H7 (cell line): ENCODE data around the gene HOXB8. TPM values are rescaled to one million over a fixed set of nuclear protein-coding genes. Genes with fewer than 3 reads are reported as not detected.
A peak's percentile ranks its signal among the peaks of the same experiment; 100 is the strongest.

Source experiments
- DNase-seq: peaks from one replicate; pipeline ENCODE4 v3.0.0; 2012
- H3K27me3 ChIP-seq: 2 replicates; pipeline ENCODE4 v1.6.0; 2011; ENCODE audit warnings: mild to moderate bottlenecking, low read length; ENCODE audit not compliant: control insufficient read depth, insufficient read depth
- H3K36me3 ChIP-seq: replicated peaks from 2 replicates; pipeline ENCODE4 v1.5.1; 2011; ENCODE audit warnings: low read length; ENCODE audit not compliant: control insufficient read depth, insufficient read depth
- H3K4me3 ChIP-seq: 2 replicates; pipeline ENCODE4 v1.5.1; 2011; ENCODE audit warnings: low read depth, mild to moderate bottlenecking, control low read depth, low read length, moderate library complexity; ENCODE audit not compliant: insufficient read depth
- total RNA-seq: library from RNA; depleted of rRNA; stranded (reverse); fragments of >200 nt; shearing (Covaris generic); gene quantifications from 2 replicates; pipeline ENCODE4 v1.2.3, GENCODE V29; 2014

HOXB8 gene
- total RNA-seq, 1 experiment from 2014 or later = not detected

DNA sequence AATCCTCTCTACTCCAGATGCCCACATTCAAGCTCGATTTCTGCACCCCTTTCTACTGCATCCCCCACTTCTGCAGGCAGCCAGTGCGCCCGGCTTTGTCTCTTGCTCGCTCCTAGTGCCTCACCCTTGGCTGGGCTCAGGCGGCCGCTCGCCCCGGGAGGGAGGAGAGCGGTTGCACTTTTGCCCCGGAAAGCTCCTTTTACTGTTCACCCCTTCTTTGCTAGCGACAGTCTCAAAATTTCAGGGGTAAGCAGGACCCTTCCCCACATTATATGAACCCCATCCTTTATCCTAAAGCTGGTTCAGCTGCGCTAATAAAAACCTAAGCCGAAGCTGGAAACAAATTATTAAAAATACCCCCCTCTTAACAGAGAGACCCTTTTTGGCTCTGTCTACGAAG is 22.5 kb downstream of the HOXB8 start:
- Histone ChIP-seq H3K27me3 (peaks cover 99% of the 10 kb centered on the region), H3K4me3 (no peak overlapping the region), H3K36me3 (no peaks in the 10 kb centered on the region)
- DNase-seq = peak; percentile 70

DNA sequence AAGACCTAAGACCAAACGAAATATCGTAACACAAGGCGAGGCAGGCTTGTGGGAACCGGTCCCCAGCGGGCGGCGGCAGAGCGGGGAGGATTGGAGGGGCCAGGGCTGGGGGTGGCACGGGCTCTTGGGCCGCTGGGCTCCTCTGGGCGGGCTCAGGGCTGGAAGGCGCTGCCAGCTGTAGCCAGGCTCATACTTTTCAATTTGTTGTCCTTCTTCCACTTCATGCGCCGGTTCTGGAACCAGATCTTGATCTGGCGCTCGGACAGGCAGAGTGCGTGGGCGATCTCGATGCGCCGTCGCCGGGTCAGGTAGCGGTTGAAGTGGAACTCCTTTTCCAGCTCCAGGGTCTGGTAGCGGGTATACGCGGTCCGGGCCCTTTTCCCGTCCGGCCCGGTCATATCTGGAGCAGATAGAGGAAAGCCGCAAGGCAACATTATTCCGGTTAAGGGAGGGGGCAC is 23.0 kb downstream of the HOXB8 start:
- H3K4me3 ChIP-seq = no peak overlapping the region
- no peaks in the 10 kb centered on the region for H3K36me3 ChIP-seq
- DNase-seq = peak; percentile 66
- H3K27me3 ChIP-seq = peaks cover 99% of the 10 kb centered on the region

- Histone ChIP-seq H3K36me3 (no peaks in the 10 kb centered on the region), H3K4me3 (no peak overlapping the region), H3K27me3 (peaks cover 99% of the 10 kb centered on the region)
- no peak for DNase-seq
Measured at GRCh38 chr17:48591255-48592056, 23.6 kb downstream of the HOXB8 start.

DNA sequence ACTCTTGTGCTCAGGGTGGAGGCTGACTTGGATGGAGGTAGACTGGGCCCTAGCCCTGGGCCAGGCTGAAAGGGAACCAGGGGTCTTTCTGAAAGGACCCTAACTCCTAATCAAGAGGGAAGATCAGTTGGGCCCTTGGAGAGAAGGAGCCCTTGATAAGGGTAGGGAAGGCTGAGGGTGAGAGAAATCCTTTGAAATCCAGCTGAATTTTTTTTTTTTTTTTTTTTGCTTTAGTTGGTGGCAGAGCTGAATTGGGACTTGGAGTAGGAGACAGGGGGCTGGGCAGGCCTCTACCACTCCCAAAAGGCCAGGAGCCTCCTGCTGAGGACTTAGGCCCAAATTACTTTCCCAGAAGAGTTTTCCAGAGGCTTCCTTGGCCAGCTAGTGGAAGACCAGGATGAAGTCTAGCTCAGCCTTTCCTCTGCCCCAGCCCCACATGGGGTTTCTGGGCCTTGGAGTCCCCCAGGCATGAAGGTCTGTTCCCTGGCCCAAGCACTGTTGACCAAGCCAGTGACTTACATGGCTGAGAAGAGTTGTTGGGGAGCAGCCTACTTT is 24.4 kb downstream of the HOXB8 start:
- DNase-seq = no peak
- H3K27me3 ChIP-seq = peaks cover 99% of the 10 kb centered on the region
- H3K36me3 ChIP-seq = no peaks in the 10 kb centered on the region
- H3K4me3 ChIP-seq = no peak overlapping the region

- DNase-seq = no peak
- peaks cover 99% of the 10 kb centered on the region for H3K27me3 ChIP-seq
- H3K36me3 ChIP-seq = no peaks in the 10 kb centered on the region
- no peak within 1 kb of the TSS for H3K4me3 ChIP-seq
Measured at GRCh38 chr17:48589831-48590606, 25.1 kb downstream of the HOXB8 start, which contains the start of gene HOXB3. Gene HOXB3, minus strand, starts transcription at chr17:48590241. Its CDS starts 37,767 bp downstream, at chr17:48552474.

GRCh38 chr17:48589060-48589830 is 25.8 kb downstream of the HOXB8 start:
- DNase-seq = no peak
- peaks cover 99% of the 10 kb centered on the region for H3K27me3 ChIP-seq
- H3K4me3 ChIP-seq = no peak overlapping the region
- H3K36me3 ChIP-seq = no peaks in the 10 kb centered on the region

DNA sequence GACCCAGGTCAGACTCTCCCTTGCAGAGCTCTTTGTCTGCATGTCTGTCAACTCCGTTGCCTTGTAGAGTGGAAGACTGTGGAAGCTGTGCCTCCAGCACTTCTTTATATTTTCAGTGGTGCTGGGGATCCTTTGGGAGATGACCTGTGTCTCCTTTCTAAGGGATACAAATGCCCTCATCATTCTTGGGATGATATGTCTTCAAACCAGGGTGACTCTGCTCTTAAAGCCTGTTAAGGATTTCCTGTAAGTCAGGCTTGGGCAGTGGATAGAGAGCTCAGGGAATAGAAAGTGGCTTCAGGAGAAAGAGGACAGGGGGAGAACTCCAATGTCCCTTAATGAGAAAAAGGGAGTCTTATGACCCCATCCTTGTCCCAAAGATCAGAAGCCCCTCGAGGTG is 26.6 kb downstream of the HOXB8 start:
- Histone ChIP-seq H3K4me3 (no peak overlapping the region), H3K27me3 (peaks cover 100% of the 10 kb centered on the region), H3K36me3 (no peaks in the 10 kb centered on the region)
- no peak for DNase-seq

- Histone ChIP-seq H3K27me3 (peaks cover 100% of the 10 kb centered on the region), H3K4me3 (no peak overlapping the region), H3K36me3 (no peaks in the 10 kb centered on the region)
Measured at GRCh38 chr17:48588074-48588415, 27.0 kb downstream of the HOXB8 start.

GRCh38 chr17:48587276-48588073 is 27.6 kb downstream of the HOXB8 start:
- Histone ChIP-seq H3K27me3 (peaks cover 100% of the 10 kb centered on the region), H3K36me3 (no peaks in the 10 kb centered on the region), H3K4me3 (no peak overlapping the region)
- no peak for DNase-seq

More at GRCh38 chr17:48588074-48588415, 27.0 kb downstream of the HOXB8 start:
- no peak for DNase-seq

DNA sequence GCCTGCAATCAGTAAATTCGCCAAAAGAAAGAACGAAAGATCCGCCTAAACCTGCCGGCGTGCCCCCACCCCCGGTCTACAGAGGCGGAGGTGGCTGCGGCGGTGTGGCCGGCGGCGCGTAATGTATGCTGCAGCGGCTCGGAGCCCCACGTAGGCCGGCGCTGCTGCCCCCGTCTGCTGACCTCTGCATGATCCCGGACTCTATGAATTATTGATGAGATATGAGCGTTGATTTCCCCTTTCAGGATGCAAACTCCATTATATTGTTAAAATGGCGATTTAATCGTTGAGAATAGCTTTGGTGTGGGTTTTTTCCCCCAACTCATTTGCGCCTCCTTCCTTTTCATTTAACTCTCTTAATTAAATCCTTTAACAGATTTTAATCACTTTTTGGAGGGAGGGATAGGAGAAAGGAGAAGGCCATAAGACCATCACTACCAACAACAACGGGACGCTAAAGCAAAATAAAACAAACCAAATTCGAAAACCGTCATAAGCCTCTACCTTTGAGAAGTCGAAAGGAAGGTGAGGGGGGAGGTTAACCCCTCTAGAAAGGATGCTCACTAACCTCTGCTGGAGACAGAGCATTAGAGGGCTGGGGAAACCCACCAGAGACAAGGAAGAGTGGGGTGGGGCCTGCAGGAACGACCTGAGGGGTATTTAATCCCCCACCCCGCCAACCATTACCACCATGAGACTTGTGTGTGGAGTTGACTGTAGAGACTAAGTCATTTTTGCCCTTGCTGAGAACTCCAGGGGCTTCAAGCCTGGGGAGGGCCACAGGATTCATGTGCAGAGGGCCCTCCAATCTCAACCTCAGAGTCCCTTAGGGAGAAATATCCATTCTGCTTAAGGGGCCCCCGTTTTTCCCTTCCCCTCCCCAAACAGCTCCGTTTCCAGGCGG is 28.5 kb downstream of the HOXB8 start:
- DNase-seq = peak; percentile 78
- Histone ChIP-seq H3K4me3 (no peak overlapping the region), H3K27me3 (peaks cover 100% of the 10 kb centered on the region), H3K36me3 (no peaks in the 10 kb centered on the region)

DNA sequence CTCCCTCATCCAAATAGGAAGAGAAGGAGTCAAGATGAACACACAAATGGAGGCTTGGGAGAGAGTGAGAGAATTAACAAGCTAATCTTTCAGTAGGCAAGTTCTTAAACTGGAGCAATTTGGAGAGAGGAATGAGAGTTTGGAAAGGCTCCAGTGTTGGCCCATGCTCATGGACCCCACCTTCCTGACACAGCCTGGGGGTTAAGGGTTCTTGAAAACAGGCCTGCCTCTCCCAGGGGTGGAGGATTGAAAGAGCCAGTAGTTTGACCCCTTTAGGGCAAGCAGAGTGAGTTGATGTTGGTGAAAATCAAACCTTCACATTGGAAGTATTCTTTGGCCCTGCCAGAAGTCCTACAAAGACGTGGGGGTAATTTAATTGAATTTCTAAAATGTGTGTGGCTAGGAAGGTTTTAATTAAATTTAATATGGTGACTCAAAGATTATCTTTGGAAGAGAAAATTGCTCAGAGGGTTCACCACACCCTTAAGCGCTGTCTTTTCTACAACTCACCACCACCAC is 30.8 kb downstream of the HOXB8 start:
- peaks cover 100% of the 10 kb centered on the region for H3K27me3 ChIP-seq
- H3K4me3 ChIP-seq = no peak overlapping the region
- no peaks in the 10 kb centered on the region for H3K36me3 ChIP-seq
- DNase-seq = no peak

GRCh38 chr17:48583708-48584222 is 31.3 kb downstream of the HOXB8 start:
- no peak for DNase-seq
- H3K27me3 ChIP-seq = peaks cover 100% of the 10 kb centered on the region
- no peak overlapping the region for H3K4me3 ChIP-seq
- H3K36me3 ChIP-seq = no peaks in the 10 kb centered on the region

DNA sequence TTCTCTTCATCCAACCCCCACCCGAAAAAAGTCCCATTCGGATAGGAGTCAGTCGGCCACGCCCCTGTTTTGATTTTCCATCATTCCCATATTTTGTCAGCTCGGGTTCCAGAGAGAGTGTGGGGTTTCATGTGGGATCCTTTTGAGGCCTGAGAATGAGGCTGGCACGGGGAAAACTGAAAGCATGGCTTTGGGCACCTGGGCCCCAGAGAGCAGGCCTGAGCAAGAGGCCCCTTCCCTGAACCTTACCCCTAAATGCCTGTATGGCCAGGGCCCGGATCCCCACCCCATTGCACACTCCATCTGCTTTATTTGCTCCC is 32.4 kb downstream of the HOXB8 start:
- DNase-seq = no peak
- H3K36me3 ChIP-seq = no peaks in the 10 kb centered on the region
- no peak overlapping the region for H3K4me3 ChIP-seq
- H3K27me3 ChIP-seq = peaks cover 99% of the 10 kb centered on the region
